ENCODE data around the gene NPM3. TPM values are rescaled to one million over a fixed set of nuclear protein-coding genes. Genes with fewer than 3 reads are reported as not detected.

Gene NPM3
- total RNA-seq, 1 donor from 2014 or later, result 54.7 TPM

- Mint-ChIP-seq H3K9me3 (ENCODE audit: unreplicated experiment) (no peaks in the 10 kb centered on the region), H3K27me3 (ENCODE audit: unreplicated experiment) (peaks cover 21% of the 10 kb centered on the region), H3K4me3 (ENCODE audit: unreplicated experiment) (peak overlapping the region; percentile 6), H3K27ac (ENCODE audit: unreplicated experiment) (no peak overlapping the region), H3K36me3 (ENCODE audit: low read depth, unreplicated experiment) (no peaks in the 10 kb centered on the region), H3K4me1 (ENCODE audit: unreplicated experiment) (peaks cover 42% of the 10 kb centered on the region)
- no peak for TF ChIP-seq CTCF (IDR thresholded peaks at IDR 0.05; ENCODE audit: unreplicated experiment)
- no peak for DNase-seq (ENCODE audit: low spot score)
These were observed 5.0 kb downstream of the NPM3 start for GRCh38 chr10:101778151-101778780.

GRCh38 chr10:101777619-101778145 lies 5.6 kb downstream of the NPM3 start:
- H3K9me3 Mint-ChIP-seq (ENCODE audit: unreplicated experiment), result no peaks in the 10 kb centered on the region
- H3K27me3 Mint-ChIP-seq (ENCODE audit: unreplicated experiment), result peaks cover 19% of the 10 kb centered on the region
- peaks cover 36% of the 10 kb centered on the region for H3K4me1 Mint-ChIP-seq (ENCODE audit: unreplicated experiment)
- no peak for TF ChIP-seq CTCF (IDR thresholded peaks at IDR 0.05; ENCODE audit: unreplicated experiment)
- H3K27ac Mint-ChIP-seq (ENCODE audit: unreplicated experiment), result peak overlapping the region; percentile 42
- no peaks in the 10 kb centered on the region for H3K36me3 Mint-ChIP-seq (ENCODE audit: low read depth, unreplicated experiment)
- peak overlapping the region; percentile 24 for H3K4me3 Mint-ChIP-seq (ENCODE audit: unreplicated experiment)
- no peak for DNase-seq (ENCODE audit: low spot score)

GRCh38 chr10:101776161-101776817 lies 7.0 kb downstream of the NPM3 start:
- DNase-seq (ENCODE audit: low spot score), result peak; percentile 14
- Mint-ChIP-seq H3K27me3 (ENCODE audit: unreplicated experiment) (peaks cover 14% of the 10 kb centered on the region), H3K27ac (ENCODE audit: unreplicated experiment) (no peak overlapping the region), H3K4me3 (ENCODE audit: unreplicated experiment) (peak overlapping the region; percentile 87), H3K9me3 (ENCODE audit: unreplicated experiment) (no peaks in the 10 kb centered on the region), H3K4me1 (ENCODE audit: unreplicated experiment) (peaks cover 24% of the 10 kb centered on the region), H3K36me3 (ENCODE audit: low read depth, unreplicated experiment) (no peaks in the 10 kb centered on the region)
- no peak for TF ChIP-seq CTCF (IDR thresholded peaks at IDR 0.05; ENCODE audit: unreplicated experiment)

- Mint-ChIP-seq H3K4me1 (ENCODE audit: unreplicated experiment) (peaks cover 24% of the 10 kb centered on the region), H3K4me3 (ENCODE audit: unreplicated experiment) (peak within 1 kb of the TSS; percentile 87), H3K36me3 (ENCODE audit: low read depth, unreplicated experiment) (no peaks in the 10 kb centered on the region), H3K9me3 (ENCODE audit: unreplicated experiment) (no peaks in the 10 kb centered on the region), H3K27me3 (ENCODE audit: unreplicated experiment) (peaks cover 14% of the 10 kb centered on the region), H3K27ac (ENCODE audit: unreplicated experiment) (no peak within 1 kb of the TSS)
- TF ChIP-seq CTCF (IDR thresholded peaks at IDR 0.05; ENCODE audit: unreplicated experiment), result no peak
- DNase-seq (ENCODE audit: low spot score), result no peak
These were observed 7.7 kb downstream of the NPM3 start, which contains the start of gene FGF8 for GRCh38 chr10:101775273-101776160. FGF8 (minus strand) TSS chr10:101776114; CDS start chr10:101775900, 214 bp downstream.

All from endothelial cell (in vitro differentiated cells).